ENCODE measurements around the gene PACS2.

PACS2 gene

GRCh38 chr14:105386581-105387529 is 72.3 kb downstream of the PACS2 start:
- H3K4me3 ChIP-seq (ENCODE audit: control insufficient read depth in 1 of 7, extremely low read depth in 1 of 7, insufficient read depth in 4 of 7, low read depth in 2 of 7, low read length in 6 of 7), result no peak overlapping the region
- H3K27me3 ChIP-seq (replicated peaks in 2 of 5; ENCODE audit: control insufficient read depth in 4 of 5, insufficient read depth in 5 of 5, low read length in 4 of 5), result no peaks in the 10 kb centered on the region
- CTCF ChIA-PET, result interaction anchor here (1.1 to 1.5 kb wide), 3 partner anchors 16 to 94 kb away, joined by 3 to 5 read pairs (median 3); no protein-coding TSS in a partner anchor
- peaks cover 0 to 28% (median 25%) of the 10 kb centered on the region in 4 experiments for H3K4me1 ChIP-seq (ENCODE audit: control extremely low read depth in 1 of 4, control insufficient read depth in 4 of 4, insufficient read depth in 4 of 4, low read length in 3 of 4)
- POLR2A ChIA-PET, result interaction anchor here (0.5 kb wide), 1 partner anchor 41 kb away, joined by 3 read pairs; no protein-coding TSS in a partner anchor
- H3K9me3 ChIP-seq (ENCODE audit: control extremely low read depth in 1 of 5, control insufficient read depth in 4 of 5, insufficient read depth in 2 of 5, low read depth in 1 of 5, low read length in 4 of 5), result no peaks in the 10 kb centered on the region
- peaks cover 0 to 57% (median 31%) of the 10 kb centered on the region in 4 experiments for H3K36me3 ChIP-seq (ENCODE audit: control insufficient read depth in 4 of 4, insufficient read depth in 4 of 4, low read length in 3 of 4)
- H3K27ac ChIP-seq (ENCODE audit: insufficient read depth in 1 of 2, low read depth in 1 of 2, low read length in 2 of 2, poor library complexity in 1 of 2, severe bottlenecking in 2 of 2), result no peak overlapping the region
- DNase-seq, result no peak
- WGBS (ENCODE audit: insufficient coverage), result 97% methylated on average over 29 of the region's 33 CpGs

- CTCF ChIA-PET, result interaction anchor here (1.4 kb wide), 1 partner anchor 93 kb away, joined by 3 read pairs; no protein-coding TSS in a partner anchor
These were observed 73.0 kb downstream of the PACS2 start for GRCh38 chr14:105387530-105387922.

GRCh38 chr14:105388110-105388951 is 73.8 kb downstream of the PACS2 start:
- no peak for DNase-seq
- WGBS (ENCODE audit: insufficient coverage), result 92% methylated on average over 24 of the region's 25 CpGs
- Histone ChIP-seq H3K36me3 (ENCODE audit: control insufficient read depth in 4 of 4, insufficient read depth in 4 of 4, low read length in 3 of 4) (peaks cover 0 to 42% (median 22%) of the 10 kb centered on the region in 4 experiments), H3K4me3 (ENCODE audit: control insufficient read depth in 1 of 7, extremely low read depth in 1 of 7, insufficient read depth in 4 of 7, low read depth in 2 of 7, low read length in 6 of 7) (no peak overlapping the region), H3K4me1 (ENCODE audit: control extremely low read depth in 1 of 4, control insufficient read depth in 4 of 4, insufficient read depth in 4 of 4, low read length in 3 of 4) (peaks cover 0 to 28% (median 25%) of the 10 kb centered on the region in 4 experiments), H3K27me3 (replicated peaks in 2 of 5; ENCODE audit: control insufficient read depth in 4 of 5, insufficient read depth in 5 of 5, low read length in 4 of 5) (no peaks in the 10 kb centered on the region), H3K27ac (ENCODE audit: insufficient read depth in 1 of 2, low read depth in 1 of 2, low read length in 2 of 2, poor library complexity in 1 of 2, severe bottlenecking in 2 of 2) (no peak overlapping the region), H3K9me3 (ENCODE audit: control extremely low read depth in 1 of 5, control insufficient read depth in 4 of 5, insufficient read depth in 2 of 5, low read depth in 1 of 5, low read length in 4 of 5) (no peaks in the 10 kb centered on the region)
- CTCF ChIA-PET, result interaction anchor here (0.9 to 3.2 kb wide), 8 partner anchors 9 to 60 kb away, joined by 3 to 16 read pairs (median 4); no protein-coding TSS in a partner anchor
- POLR2A ChIA-PET, result no interaction called here

More at GRCh38 chr14:105387530-105387922, 73.0 kb downstream of the PACS2 start:
- Histone ChIP-seq H3K4me1 (ENCODE audit: control extremely low read depth in 1 of 4, control insufficient read depth in 4 of 4, insufficient read depth in 4 of 4, low read length in 3 of 4) (peaks cover 0 to 28% (median 25%) of the 10 kb centered on the region in 4 experiments), H3K27me3 (replicated peaks in 2 of 5; ENCODE audit: control insufficient read depth in 4 of 5, insufficient read depth in 5 of 5, low read length in 4 of 5) (no peaks in the 10 kb centered on the region), H3K9me3 (ENCODE audit: control extremely low read depth in 1 of 5, control insufficient read depth in 4 of 5, insufficient read depth in 2 of 5, low read depth in 1 of 5, low read length in 4 of 5) (no peaks in the 10 kb centered on the region), H3K27ac (ENCODE audit: insufficient read depth in 1 of 2, low read depth in 1 of 2, low read length in 2 of 2, poor library complexity in 1 of 2, severe bottlenecking in 2 of 2) (no peak overlapping the region), H3K4me3 (ENCODE audit: control insufficient read depth in 1 of 7, extremely low read depth in 1 of 7, insufficient read depth in 4 of 7, low read depth in 2 of 7, low read length in 6 of 7) (no peak overlapping the region), H3K36me3 (ENCODE audit: control insufficient read depth in 4 of 4, insufficient read depth in 4 of 4, low read length in 3 of 4) (peaks cover 0 to 50% (median 28%) of the 10 kb centered on the region in 4 experiments)
- WGBS (ENCODE audit: insufficient coverage), result 100% methylated on average over 7 of the region's 10 CpGs
- POLR2A ChIA-PET, result no interaction called here
- no peak for DNase-seq

DNA sequence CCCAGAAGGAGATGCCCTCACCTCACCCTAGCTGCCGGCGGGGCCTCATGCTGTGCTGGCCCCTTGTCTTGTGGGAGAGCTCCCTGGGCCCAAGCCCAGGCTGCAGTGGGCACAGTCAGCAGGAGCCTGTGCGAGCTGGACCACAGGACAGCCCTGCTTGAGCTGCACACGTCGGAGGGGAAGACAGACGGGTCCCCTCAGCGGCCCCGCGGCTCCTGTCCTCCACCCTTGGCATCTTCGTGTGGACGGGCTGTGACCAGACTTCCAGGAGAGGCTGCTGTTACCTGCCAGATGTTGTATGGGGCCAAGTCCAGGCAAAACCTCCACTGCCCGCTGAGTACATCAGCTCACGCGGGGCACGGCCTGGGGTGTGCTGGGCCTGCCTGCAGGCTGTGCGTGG is 74.4 kb downstream of the PACS2 start:
- ChIA-PET POLR2A (no interaction called here), CTCF (interaction anchor here (0.9 to 3.2 kb wide), 8 partner anchors 8 to 59 kb away, joined by 3 to 16 read pairs (median 4); no protein-coding TSS in a partner anchor)
- Histone ChIP-seq H3K27ac (ENCODE audit: insufficient read depth in 1 of 2, low read depth in 1 of 2, low read length in 2 of 2, poor library complexity in 1 of 2, severe bottlenecking in 2 of 2) (no peak overlapping the region), H3K36me3 (ENCODE audit: control insufficient read depth in 4 of 4, insufficient read depth in 4 of 4, low read length in 3 of 4) (peaks cover 0 to 36% (median 19%) of the 10 kb centered on the region in 4 experiments), H3K9me3 (ENCODE audit: control extremely low read depth in 1 of 5, control insufficient read depth in 4 of 5, insufficient read depth in 2 of 5, low read depth in 1 of 5, low read length in 4 of 5) (no peaks in the 10 kb centered on the region), H3K4me1 (ENCODE audit: control extremely low read depth in 1 of 4, control insufficient read depth in 4 of 4, insufficient read depth in 4 of 4, low read length in 3 of 4) (peaks cover 0 to 28% (median 25%) of the 10 kb centered on the region in 4 experiments), H3K27me3 (replicated peaks in 2 of 5; ENCODE audit: control insufficient read depth in 4 of 5, insufficient read depth in 5 of 5, low read length in 4 of 5) (no peaks in the 10 kb centered on the region), H3K4me3 (ENCODE audit: control insufficient read depth in 1 of 7, extremely low read depth in 1 of 7, insufficient read depth in 4 of 7, low read depth in 2 of 7, low read length in 6 of 7) (no peak overlapping the region)
- DNase-seq, result no peak
- WGBS (ENCODE audit: insufficient coverage), result 93% methylated on average over 15 of the region's 16 CpGs

- WGBS (ENCODE audit: insufficient coverage), result 61% methylated on average over 8 of the region's 12 CpGs
- no peak for DNase-seq
- peaks cover 0 to 34% (median 19%) of the 10 kb centered on the region in 4 experiments for H3K36me3 ChIP-seq (ENCODE audit: control insufficient read depth in 4 of 4, insufficient read depth in 4 of 4, low read length in 3 of 4)
- ChIA-PET CTCF (interaction anchor here (0.6 to 3.2 kb wide), 17 partner anchors 8 to 139 kb away, joined by 3 to 16 read pairs (median 3); partner anchors contain the start of gene TEX22), POLR2A (interaction anchor here (1.4 kb wide), 1 partner anchor 13 kb away, joined by 3 read pairs; no protein-coding TSS in a partner anchor)
- H3K27me3 ChIP-seq (replicated peaks in 2 of 5; ENCODE audit: control insufficient read depth in 4 of 5, insufficient read depth in 5 of 5, low read length in 4 of 5), result no peaks in the 10 kb centered on the region
- H3K4me1 ChIP-seq (ENCODE audit: control extremely low read depth in 1 of 4, control insufficient read depth in 4 of 4, insufficient read depth in 4 of 4, low read length in 3 of 4), result peaks cover 0 to 33% (median 25%) of the 10 kb centered on the region in 4 experiments
- H3K9me3 ChIP-seq (ENCODE audit: control extremely low read depth in 1 of 5, control insufficient read depth in 4 of 5, insufficient read depth in 2 of 5, low read depth in 1 of 5, low read length in 4 of 5), result no peaks in the 10 kb centered on the region
- H3K27ac ChIP-seq (ENCODE audit: insufficient read depth in 1 of 2, low read depth in 1 of 2, low read length in 2 of 2, poor library complexity in 1 of 2, severe bottlenecking in 2 of 2), result no peak overlapping the region
- H3K4me3 ChIP-seq (ENCODE audit: control insufficient read depth in 1 of 7, extremely low read depth in 1 of 7, insufficient read depth in 4 of 7, low read depth in 2 of 7, low read length in 6 of 7), result peak overlapping the region in 1 of 7 experiments; percentile 33
These were observed 75.0 kb downstream of the PACS2 start for GRCh38 chr14:105389534-105389933.

GRCh38 chr14:105389976-105390848 is 75.7 kb downstream of the PACS2 start:
- peak in 2 of 3 donors; percentile 48 to 59 for DNase-seq
- 44% methylated on average over 25 of the region's 27 CpGs for WGBS (ENCODE audit: insufficient coverage)
- ChIA-PET CTCF (interaction anchor here (0.6 to 3.2 kb wide), 15 partner anchors 9 to 138 kb away, joined by 3 to 16 read pairs (median 3); partner anchors contain the start of gene TEX22), POLR2A (interaction anchor here (1.4 kb wide), 1 partner anchor 14 kb away, joined by 3 read pairs; no protein-coding TSS in a partner anchor)
- Histone ChIP-seq H3K4me3 (ENCODE audit: control insufficient read depth in 1 of 7, extremely low read depth in 1 of 7, insufficient read depth in 4 of 7, low read depth in 2 of 7, low read length in 6 of 7) (peak overlapping the region in 3 of 7 experiments; percentile 1 to 33 (median 12)), H3K27me3 (replicated peaks in 2 of 5; ENCODE audit: control insufficient read depth in 4 of 5, insufficient read depth in 5 of 5, low read length in 4 of 5) (no peaks in the 10 kb centered on the region), H3K4me1 (ENCODE audit: control extremely low read depth in 1 of 4, control insufficient read depth in 4 of 4, insufficient read depth in 4 of 4, low read length in 3 of 4) (peaks cover 0 to 36% (median 25%) of the 10 kb centered on the region in 4 experiments), H3K9me3 (ENCODE audit: control extremely low read depth in 1 of 5, control insufficient read depth in 4 of 5, insufficient read depth in 2 of 5, low read depth in 1 of 5, low read length in 4 of 5) (no peaks in the 10 kb centered on the region), H3K36me3 (ENCODE audit: control insufficient read depth in 4 of 4, insufficient read depth in 4 of 4, low read length in 3 of 4) (peaks cover 0 to 32% (median 14%) of the 10 kb centered on the region in 4 experiments), H3K27ac (ENCODE audit: insufficient read depth in 1 of 2, low read depth in 1 of 2, low read length in 2 of 2, poor library complexity in 1 of 2, severe bottlenecking in 2 of 2) (peak overlapping the region in 1 of 2 experiments; percentile 38)

Data from common myeloid progenitor, CD34-positive (primary cell).